GM23338 (cell line): Measurements from ENCODE around the gene DSC2. TPM values are rescaled to one million over a fixed set of nuclear protein-coding genes. Genes with fewer than 3 reads are reported as not detected.

Source experiments
- ATAC-seq: fragments of 200-7000 bp; cut with Tn5 transposase; 3 replicates; pipeline ENCODE4 v1.9.1; 2020
- DNase-seq: peaks from one replicate; pipeline ENCODE4 v3.0.0-alpha.2; 2015; ENCODE audit warnings: low spot score
- H2AFZ ChIP-seq: fragments of 200-600 bp; sonication (generic); 2 replicates; pipeline ENCODE4 v1.8.0; 2016; ENCODE audit warnings: antibody characterized with exemption, mild to moderate bottlenecking, moderate library complexity
- H3F3A ChIP-seq: fragments of 200-600 bp; sonication (generic); replicated peaks from 2 replicates; pipeline ENCODE4 v1.8.0; 2017; ENCODE audit warnings: antibody characterized with exemption, mixed run types, low read depth
- H3K27ac ChIP-seq: fragments of 200-600 bp; sonication (generic); 2 replicates; pipeline ENCODE4 v1.6.1; 2016; ENCODE audit warnings: low read depth
- H3K27me3 ChIP-seq: fragments of 200-600 bp; sonication (generic); 2 replicates; pipeline ENCODE4 v1.8.0; 2016; ENCODE audit warnings: mild to moderate bottlenecking, mixed run types, moderate library complexity; ENCODE audit not compliant: insufficient read depth
- H3K36me3 ChIP-seq: fragments of 200-600 bp; sonication (generic); 2 replicates; pipeline ENCODE4 v1.8.0; 2016; ENCODE audit warnings: mild to moderate bottlenecking; ENCODE audit not compliant: insufficient read depth
- H3K4me1 ChIP-seq: fragments of 200-600 bp; sonication (generic); 2 replicates; pipeline ENCODE4 v1.8.0; 2016; ENCODE audit warnings: mild to moderate bottlenecking, moderate library complexity; ENCODE audit not compliant: insufficient read depth
- H3K4me2 ChIP-seq: fragments of 200-600 bp; sonication (generic); 2 replicates; pipeline ENCODE4 v1.7.1; 2017; ENCODE audit warnings: mixed run types
- H3K4me3 ChIP-seq: fragments of 200-600 bp; sonication (generic); 2 replicates; pipeline ENCODE4 v1.6.1; 2016; ENCODE audit warnings: mixed run types
- H3K79me2 ChIP-seq: fragments of 200-600 bp; sonication (generic); replicated peaks from 2 replicates; pipeline ENCODE4 v1.8.0; 2017; ENCODE audit warnings: mild to moderate bottlenecking; ENCODE audit not compliant: insufficient read depth
- H3K9me2 ChIP-seq: fragments of 200-600 bp; sonication (generic); 2 replicates; pipeline ENCODE4 v1.8.0; 2017; ENCODE audit not compliant: insufficient read depth
- H4K20me1 ChIP-seq: fragments of 200-600 bp; sonication (generic); replicated peaks from 2 replicates; pipeline ENCODE4 v1.8.0; 2017; ENCODE audit warnings: mild to moderate bottlenecking; ENCODE audit not compliant: insufficient read depth
- H3K27ac Mint-ChIP-seq: 2 replicates; pipeline ENCODE4 v1.8.0; 2020; ENCODE audit warnings: inconsistent platforms, mild to moderate bottlenecking, moderate library complexity, mixed read lengths
- H3K27me3 Mint-ChIP-seq: 3 replicates; pipeline ENCODE4 v1.8.0; 2022; ENCODE audit warnings: low read depth, mild to moderate bottlenecking, moderate library complexity, mixed read lengths, inconsistent platforms; ENCODE audit not compliant: insufficient read depth, poor library complexity
- H3K36me3 Mint-ChIP-seq: 3 replicates; pipeline ENCODE4 v1.8.0; 2021; ENCODE audit warnings: low read depth, mild to moderate bottlenecking, inconsistent platforms, moderate library complexity, mixed read lengths
- H3K4me1 Mint-ChIP-seq: 3 replicates; pipeline ENCODE4 v1.8.0; 2020; ENCODE audit warnings: mild to moderate bottlenecking, inconsistent platforms, mixed read lengths
- H3K4me3 Mint-ChIP-seq: 3 replicates; pipeline ENCODE4 v1.8.0; 2021; ENCODE audit warnings: moderate library complexity, mild to moderate bottlenecking, inconsistent platforms, mixed read lengths
- H3K9me3 Mint-ChIP-seq: 3 replicates; pipeline ENCODE4 v1.8.0; 2020; ENCODE audit warnings: moderate library complexity, mild to moderate bottlenecking, inconsistent platforms, mixed read lengths
- CREB1 ChIP-seq: fragments of 250-450 bp; sonication (Bioruptor Pico); IDR thresholded peaks from 2 replicates; pipeline ENCODE4 v1.5.0; 2020; ENCODE audit warnings: low read depth, mild to moderate bottlenecking, moderate library complexity
- CTCF ChIP-seq, 2 experiments: fragments of 200-600 bp in 1 of 2; sonication (generic) in 1 of 2; conservative IDR thresholded peaks; 2 replicates each; pipeline versions ENCODE4 v1.5.1 to v1.6.1; 2016 to 2017; ENCODE audit warnings: antibody characterized with exemption in 2 of 2, low read depth in 2 of 2, mild to moderate bottlenecking in 2 of 2, moderate library complexity in 1 of 2
- ETS1 ChIP-seq: IDR thresholded peaks from 2 replicates; pipeline ENCODE4 v1.6.1; 2016; ENCODE audit warnings: antibody characterized with exemption
- EZH2 ChIP-seq: fragments of 200-600 bp; sonication (generic); IDR thresholded peaks from one replicate; pipeline ENCODE4 v1.8.0; 2017; ENCODE audit warnings: antibody characterized with exemption, mild to moderate bottlenecking, low read depth; ENCODE audit not compliant: unreplicated experiment
- EZH2phosphoT487 ChIP-seq: fragments of 200-600 bp; sonication (generic); IDR thresholded peaks from one replicate; pipeline ENCODE4 v1.8.1; 2018; ENCODE audit warnings: antibody characterized with exemption; ENCODE audit not compliant: unreplicated experiment
- JUNB ChIP-seq: IDR thresholded peaks from one replicate; pipeline ENCODE4 v1.6.1; 2016; ENCODE audit warnings: antibody characterized with exemption; ENCODE audit not compliant: unreplicated experiment
- NANOG ChIP-seq: IDR thresholded peaks from 2 replicates; pipeline ENCODE4 v1.6.1; 2016; ENCODE audit warnings: antibody characterized with exemption, borderline replicate concordance
- POLR2AphosphoS5 ChIP-seq: IDR thresholded peaks from 2 replicates; pipeline ENCODE4 v1.6.1; 2016; ENCODE audit warnings: antibody characterized with exemption, low read depth
- REST ChIP-seq: IDR thresholded peaks from one replicate; pipeline ENCODE4 v1.6.1; 2018; ENCODE audit warnings: antibody characterized with exemption; ENCODE audit not compliant: unreplicated experiment
- STAT1 ChIP-seq: IDR thresholded peaks from one replicate; pipeline ENCODE4 v1.6.1; 2016; ENCODE audit warnings: antibody characterized with exemption; ENCODE audit not compliant: unreplicated experiment
- ZNF114 ChIP-seq: fragments of 250-450 bp; sonication (Bioruptor Pico); IDR thresholded peaks from 2 replicates; pipeline ENCODE4 v1.5.0; 2020; ENCODE audit warnings: mild to moderate bottlenecking, moderate library complexity
- ZNF331 ChIP-seq: fragments of 250-450 bp; sonication (Bioruptor Pico); IDR thresholded peaks from 2 replicates; pipeline ENCODE4 v1.5.0; 2020; ENCODE audit warnings: low read depth, mild to moderate bottlenecking, moderate library complexity
- ZNF462 ChIP-seq: fragments of 250-450 bp; sonication (Bioruptor Pico); IDR thresholded peaks from 2 replicates; pipeline ENCODE4 v1.5.0; 2020; ENCODE audit warnings: mild to moderate bottlenecking, moderate library complexity
- polyA plus RNA-seq: library from polyadenylated mRNA; unstranded; fragments of >200 nt; fragmentation: Nextera tagmentation; extraction: Ambion mirVana; gene quantifications from 2 replicates; pipeline ENCODE4 v1.2.1, GENCODE V29; 2016
- total RNA-seq: library from RNA; depleted of rRNA; stranded (reverse); fragments of >200 nt; shearing (Covaris generic); gene quantifications from 2 replicates; pipeline ENCODE4 v1.2.3, GENCODE V29; 2014

Gene DSC2
- total and polyA plus RNA-seq, 2 experiments from 2014 or later: 10.5 to 20.4 TPM

- no peak for ATAC-seq
- Histone ChIP-seq H3K79me2 (peaks cover 62% of the 10 kb centered on the region), H3F3A (no peaks in the 10 kb centered on the region), H4K20me1 (no peaks in the 10 kb centered on the region), H3K4me3 (no peak overlapping the region), H3K36me3 (0 out of 2 replicates have a peak, but pooled peaks cover 2% of the 10 kb centered on the region), H2AFZ (no peak overlapping the region), H3K9me2 (no peaks in the 10 kb centered on the region), H3K4me2 (no peak overlapping the region), H3K4me1 (peaks cover 8% of the 10 kb centered on the region), H3K27me3 (peaks cover 6% of the 10 kb centered on the region; the same call in 1 of the 2 replicates), H3K27ac (no peak overlapping the region)
- H3K27me3 Mint-ChIP-seq: peaks cover 7% of the 10 kb centered on the region
- no peak overlapping the region for H3K4me3 Mint-ChIP-seq
- peaks cover 6% of the 10 kb centered on the region for H3K36me3 Mint-ChIP-seq
- H3K4me1 Mint-ChIP-seq: peaks cover 25% of the 10 kb centered on the region
- DNase-seq: no peak
- no peak for TF ChIP-seq STAT1
- TF ChIP-seq POLR2AphosphoS5: no peak
- no peak for TF ChIP-seq NANOG
- no peak for TF ChIP-seq JUNB
- TF ChIP-seq ETS1: no peak
- TF ChIP-seq ZNF114 (CRISPR knock-in tag): no peak
- no peak for TF ChIP-seq REST
- TF ChIP-seq EZH2: no peak
- TF ChIP-seq CREB1 (CRISPR knock-in tag): no peak
- no peak for TF ChIP-seq CTCF (conservative IDR thresholded peaks at IDR 0.05; ENCODE audit: low read depth in 2 of 2)
- no peak for TF ChIP-seq EZH2phosphoT487
- TF ChIP-seq ZNF331 (CRISPR knock-in tag): no peak
- no peak for TF ChIP-seq ZNF462 (CRISPR knock-in tag)
- no peaks in the 10 kb centered on the region; the same call in 2 of the 3 replicates for H3K9me3 Mint-ChIP-seq
- H3K27ac Mint-ChIP-seq: no peak overlapping the region
These were observed 4.6 kb downstream of the DSC2 start for GRCh38 chr18:31097666-31098065.
